HG03571 (cell line): ENCODE measurements around the gene DNASE1.
A peak's percentile ranks its signal among the peaks of the same experiment; 100 is the strongest.
"Not testable (repeated sequence)": the region's sequence is repeated elsewhere in the genome, so short reads cannot be mapped to it uniquely, and the experiment has no call there.

Source experiments
- ATAC-seq: cut with Tn5 transposase; IDR thresholded peaks from one replicate; pipeline ENCODE4 v1.9.1; 2021; ENCODE audit not compliant: unreplicated experiment

DNASE1 gene, protein sequence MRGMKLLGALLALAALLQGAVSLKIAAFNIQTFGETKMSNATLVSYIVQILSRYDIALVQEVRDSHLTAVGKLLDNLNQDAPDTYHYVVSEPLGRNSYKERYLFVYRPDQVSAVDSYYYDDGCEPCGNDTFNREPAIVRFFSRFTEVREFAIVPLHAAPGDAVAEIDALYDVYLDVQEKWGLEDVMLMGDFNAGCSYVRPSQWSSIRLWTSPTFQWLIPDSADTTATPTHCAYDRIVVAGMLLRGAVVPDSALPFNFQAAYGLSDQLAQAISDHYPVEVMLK

GRCh38 chr16:3654249-3654991 is at the start of gene DNASE1:
DNASE1 (plus strand) TSS chr16:3654691; CDS start chr16:3655374, 683 bp downstream.
- ATAC-seq = no peak

DNA sequence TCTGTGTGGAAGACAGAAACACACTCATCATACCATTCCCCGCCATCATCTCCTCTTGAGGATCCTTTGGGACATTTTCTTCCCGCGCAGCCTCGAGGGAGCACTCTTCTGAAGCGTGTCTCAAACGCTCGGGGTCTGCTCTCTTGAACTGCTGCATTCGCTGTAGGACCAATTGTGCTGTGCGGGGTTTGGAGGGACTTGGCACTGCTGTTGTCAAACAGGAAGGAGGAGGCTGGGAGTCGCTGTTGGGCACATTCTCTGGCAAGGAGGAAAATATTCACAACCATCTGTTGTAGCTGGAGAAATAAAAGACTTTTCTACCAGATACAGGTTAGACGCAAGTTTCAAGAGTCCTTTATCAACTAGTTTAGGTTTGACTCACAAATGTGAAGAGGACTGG is 48.0 kb upstream of the DNASE1 start:
- ATAC-seq = no peak

- ATAC-seq = no peak
Observed at GRCh38 chr16:3607161-3607560, 47.3 kb upstream of the DNASE1 start.

- no peak for ATAC-seq
Observed at GRCh38 chr16:3607634-3608033, 46.9 kb upstream of the DNASE1 start.

- no peak for ATAC-seq
Observed at GRCh38 chr16:3608069-3608468, 46.4 kb upstream of the DNASE1 start.

- not testable (repeated sequence) for ATAC-seq
Observed at GRCh38 chr16:3608976-3609375, 45.5 kb upstream of the DNASE1 start.

- no peak for ATAC-seq
Observed at GRCh38 chr16:3609895-3610697, 44.4 kb upstream of the DNASE1 start.

GRCh38 chr16:3610698-3611145 is 43.8 kb upstream of the DNASE1 start:
- ATAC-seq = no peak

GRCh38 chr16:3611146-3611975 is 43.1 kb upstream of the DNASE1 start, which contains the start of gene SLX4:
SLX4 (minus strand) TSS chr16:3611606; CDS start chr16:3608964, 2,642 bp downstream.
- ATAC-seq = peak; percentile 81

GRCh38 chr16:3612510-3613466 is 41.7 kb upstream of the DNASE1 start:
- ATAC-seq = no peak

DNA sequence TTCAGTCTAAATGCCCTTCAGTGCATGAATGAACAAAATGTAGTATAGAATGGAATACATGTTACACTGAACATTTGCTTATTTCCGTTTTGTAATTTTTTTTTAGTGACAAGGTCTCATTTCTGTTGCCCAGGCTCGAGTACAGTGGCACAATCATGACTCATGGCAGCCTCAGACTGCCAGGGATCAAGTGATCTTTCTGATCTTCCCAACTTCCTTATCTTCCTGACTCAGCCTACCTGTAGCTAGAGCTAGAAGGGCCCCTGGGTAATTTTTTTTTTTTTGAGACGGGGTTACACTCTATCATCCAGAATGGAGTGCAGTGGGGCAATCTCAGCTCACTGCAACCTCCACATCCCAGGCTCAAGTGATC is 35.7 kb upstream of the DNASE1 start:
- ATAC-seq = no peak

GRCh38 chr16:3623642-3624041 is 30.8 kb upstream of the DNASE1 start:
- ATAC-seq = no peak

GRCh38 chr16:3625331-3625730 is 29.2 kb upstream of the DNASE1 start:
- no peak for ATAC-seq

GRCh38 chr16:3625911-3626732 is 28.4 kb upstream of the DNASE1 start:
- no peak for ATAC-seq

DNA sequence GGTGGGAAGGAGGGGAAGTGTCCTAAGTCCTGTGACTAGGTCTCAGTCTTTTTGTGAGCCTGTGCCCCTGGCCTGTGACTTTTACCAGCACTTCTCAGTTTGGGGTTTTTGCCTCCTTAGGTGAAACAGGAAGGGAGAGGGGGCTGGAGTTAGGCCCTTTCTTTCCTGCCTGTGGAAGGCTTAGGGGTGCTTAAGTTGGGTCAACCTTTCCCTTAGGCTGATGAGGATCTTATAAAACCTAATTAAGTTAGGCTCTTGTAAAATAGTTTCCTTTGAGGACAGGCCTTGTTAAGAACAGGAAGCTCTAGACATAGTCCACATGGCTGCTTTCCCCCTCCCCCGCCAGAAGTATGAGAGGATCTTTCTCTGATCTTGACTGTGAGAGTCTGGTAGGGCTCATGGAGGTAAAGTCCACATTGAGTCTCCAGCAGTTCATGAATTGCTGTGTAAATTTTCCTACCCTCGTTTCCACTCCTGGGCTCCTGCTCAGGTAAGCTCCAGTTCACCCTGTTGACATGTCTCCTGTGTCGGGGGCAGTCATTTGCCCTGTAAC is 17.0 kb upstream of the DNASE1 start:
- ATAC-seq = no peak

DNA sequence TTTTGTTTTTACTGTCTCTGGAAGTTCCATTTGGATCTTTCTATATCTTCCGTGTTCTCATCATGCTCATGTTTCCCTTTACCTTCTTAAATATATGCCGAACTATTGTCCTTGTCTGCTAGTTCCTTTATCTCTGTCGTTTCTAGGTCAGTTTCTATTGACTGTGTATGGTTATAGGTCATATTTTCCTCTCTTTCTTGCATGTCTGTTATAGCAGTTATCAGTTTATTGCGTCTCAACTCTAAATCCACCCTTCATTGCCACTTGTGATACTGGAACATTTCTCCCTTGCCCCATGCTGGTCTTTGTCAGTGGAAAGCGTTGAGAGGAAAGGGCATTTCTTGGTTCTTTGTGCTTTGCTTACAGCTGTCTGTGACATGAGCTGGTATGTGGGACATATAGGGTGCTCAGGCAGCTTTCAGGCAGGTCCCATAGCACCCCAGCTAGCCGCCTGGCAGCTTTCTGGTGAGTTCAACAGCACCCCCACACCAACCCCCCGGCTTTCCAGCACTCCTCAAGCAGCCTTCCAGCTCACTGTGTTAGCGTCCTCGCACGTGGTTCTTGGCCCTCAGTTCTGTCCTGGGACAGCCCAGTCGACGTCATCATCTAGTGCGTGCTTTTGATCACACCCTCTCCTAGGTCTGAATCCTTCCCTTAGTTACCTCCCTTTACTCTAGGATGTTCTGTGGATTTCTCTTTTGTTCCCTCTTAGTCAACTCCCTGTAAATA is 15.4 kb upstream of the DNASE1 start:
- ATAC-seq = no peak

DNA sequence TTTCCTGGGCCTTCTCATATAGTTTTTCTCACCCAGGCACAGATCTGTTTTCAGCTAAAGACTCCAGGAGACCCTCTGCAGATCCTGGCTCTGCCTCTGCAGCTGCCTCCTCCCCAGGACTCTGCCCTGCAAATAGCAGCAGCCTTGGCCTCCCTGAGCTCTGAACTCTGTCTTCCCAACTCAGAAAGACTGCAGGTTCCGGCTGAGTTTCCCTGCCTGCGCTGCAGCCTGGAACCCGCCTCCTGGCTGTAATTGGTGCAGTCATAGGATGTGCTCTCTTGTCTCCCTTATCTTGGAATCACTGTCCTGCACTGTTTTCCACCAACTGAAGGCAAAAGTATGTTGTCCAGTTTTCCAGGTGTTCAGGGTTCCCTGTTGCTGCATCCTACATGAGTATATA is 14.3 kb upstream of the DNASE1 start:
- no peak for ATAC-seq
